Astrocyte (in vitro differentiated cells and primary cell): ENCODE results near the gene OSBPL2. TPM values are rescaled to one million over a fixed set of nuclear protein-coding genes. Genes with fewer than 3 reads are reported as not detected.

ENCODE experiments used
- DNase-seq: peaks from one replicate; pipeline ENCODE4 v3.0.0-alpha.2; 2010; ENCODE audit warnings: low read depth
- FAIRE-seq: peaks from 2 replicates; lab custom pipeline; 2011; peaks lifted over from hg19 to GRCh38; lab: Jason Lieb, UNC
- H2AFZ ChIP-seq: 2 replicates; pipeline ENCODE4 v1.6.0; 2012; ENCODE audit warnings: low read depth, low read length, inconsistent platforms
- H3K27ac ChIP-seq: 2 replicates; pipeline ENCODE4 v1.5.1; 2011; ENCODE audit warnings: low read depth, low read length, inconsistent platforms
- H3K27me3 ChIP-seq: 2 replicates; pipeline ENCODE4 v1.6.0; 2011; ENCODE audit warnings: low read length, inconsistent platforms; ENCODE audit not compliant: insufficient read depth
- H3K36me3 ChIP-seq: 2 replicates; pipeline ENCODE4 v1.5.1; 2011; ENCODE audit warnings: low read length, inconsistent platforms; ENCODE audit not compliant: insufficient read depth
- H3K4me1 ChIP-seq: 2 replicates; pipeline ENCODE4 v1.5.1; 2011; ENCODE audit warnings: low read length, inconsistent platforms; ENCODE audit not compliant: insufficient read depth
- H3K4me2 ChIP-seq: 2 replicates; pipeline ENCODE4 v1.6.0; 2012; ENCODE audit warnings: low read length, inconsistent platforms
- H3K4me3 ChIP-seq: 2 replicates; pipeline ENCODE4 v1.5.1; 2011; ENCODE audit warnings: low read depth, mild to moderate bottlenecking, low read length, inconsistent platforms; ENCODE audit not compliant: insufficient read depth
- H3K79me2 ChIP-seq: 2 replicates; pipeline ENCODE4 v1.6.0; 2012; ENCODE audit warnings: mild to moderate bottlenecking, low read length, inconsistent platforms; ENCODE audit not compliant: insufficient read depth
- H3K9ac ChIP-seq: 2 replicates; pipeline ENCODE4 v1.6.0; 2012; ENCODE audit warnings: mild to moderate bottlenecking, low read length, inconsistent platforms
- H3K9me3 ChIP-seq: 2 replicates; pipeline ENCODE4 v1.5.1; 2012; ENCODE audit warnings: low read depth, mild to moderate bottlenecking, low read length, inconsistent platforms; ENCODE audit not compliant: insufficient read depth
- H4K20me1 ChIP-seq: 2 replicates; pipeline ENCODE4 v1.6.0; 2012; ENCODE audit warnings: low read length, inconsistent platforms; ENCODE audit not compliant: insufficient read depth
- H3K27ac Mint-ChIP-seq: one replicate; pipeline ENCODE4 v1.8.0; 2021; ENCODE audit warnings: mild to moderate bottlenecking, mixed read lengths; ENCODE audit not compliant: unreplicated experiment
- H3K27me3 Mint-ChIP-seq: one replicate; pipeline ENCODE4 v1.8.0; 2021; ENCODE audit warnings: low read depth, mixed read lengths; ENCODE audit not compliant: unreplicated experiment
- H3K36me3 Mint-ChIP-seq: one replicate; pipeline ENCODE4 v1.8.0; 2021; ENCODE audit warnings: low read depth, mixed read lengths; ENCODE audit not compliant: unreplicated experiment
- H3K4me1 Mint-ChIP-seq: one replicate; pipeline ENCODE4 v1.8.0; 2021; ENCODE audit warnings: low read depth, mixed read lengths; ENCODE audit not compliant: unreplicated experiment
- H3K4me3 Mint-ChIP-seq: one replicate; pipeline ENCODE4 v1.8.0; 2021; ENCODE audit warnings: mild to moderate bottlenecking, moderate library complexity, mixed read lengths; ENCODE audit not compliant: unreplicated experiment
- H3K9me3 Mint-ChIP-seq: one replicate; pipeline ENCODE4 v1.8.0; 2021; ENCODE audit warnings: mild to moderate bottlenecking, mixed read lengths; ENCODE audit not compliant: unreplicated experiment
- CTCF ChIP-seq: IDR thresholded peaks from 2 replicates; pipeline ENCODE4 v1.5.1; 2011; ENCODE audit warnings: low read depth, mild to moderate bottlenecking, inconsistent platforms, low read length, moderate library complexity; ENCODE audit not compliant: insufficient read depth
- EZH2 ChIP-seq: IDR thresholded peaks from 2 replicates; pipeline ENCODE4 v1.6.1; 2012; ENCODE audit warnings: mild to moderate bottlenecking, low read length, inconsistent platforms; ENCODE audit not compliant: insufficient read depth
- total RNA-seq: library from RNA; stranded (reverse); gene quantifications from 2 replicates; pipeline ENCODE4 v1.2.1, GENCODE V29; 2021

Gene OSBPL2
- total RNA-seq, 1 donor from 2014 or later: 60.3 TPM

GRCh38 chr20:62238569-62239277 lies 402 bp downstream of the OSBPL2 start:
- no peak for FAIRE-seq
- H3K9me3 Mint-ChIP-seq: peaks cover 2% of the 10 kb centered on the region
- Histone ChIP-seq H3K27ac (no peak overlapping the region), H3K9ac (peak overlapping the region; percentile 79), H3K9me3 (peaks cover 2% of the 10 kb centered on the region), H4K20me1 (peaks cover 46% of the 10 kb centered on the region), H2AFZ (peak overlapping the region; percentile 69), H3K79me2 (peaks cover 47% of the 10 kb centered on the region), H3K36me3 (no peaks in the 10 kb centered on the region), H3K4me2 (peak overlapping the region; percentile 86), H3K4me1 (peaks cover 9% of the 10 kb centered on the region), H3K27me3 (no peaks in the 10 kb centered on the region), H3K4me3 (peak overlapping the region; percentile 67)
- TF ChIP-seq EZH2: no peak
- no peak for TF ChIP-seq CTCF
- peak overlapping the region; percentile 92 for H3K4me3 Mint-ChIP-seq
- peak overlapping the region; percentile 66 for H3K27ac Mint-ChIP-seq
- peaks cover under 1% of the 10 kb centered on the region for H3K27me3 Mint-ChIP-seq
- H3K36me3 Mint-ChIP-seq: peaks cover 11% of the 10 kb centered on the region
- peaks cover 10% of the 10 kb centered on the region for H3K4me1 Mint-ChIP-seq
- no peak for DNase-seq

- Histone ChIP-seq H3K4me3 (peak overlapping the region; percentile 67), H4K20me1 (peaks cover 53% of the 10 kb centered on the region), H3K79me2 (peaks cover 54% of the 10 kb centered on the region), H3K27me3 (no peaks in the 10 kb centered on the region), H3K4me2 (peak overlapping the region; percentile 86), H3K36me3 (no peaks in the 10 kb centered on the region), H3K27ac (no peak overlapping the region), H3K4me1 (peaks cover 9% of the 10 kb centered on the region), H3K9me3 (no peaks in the 10 kb centered on the region), H2AFZ (peak overlapping the region; percentile 69), H3K9ac (peak overlapping the region; percentile 79)
- no peaks in the 10 kb centered on the region for H3K9me3 Mint-ChIP-seq
- FAIRE-seq (no peak), DNase-seq (peak; percentile 1)
- no peaks in the 10 kb centered on the region for H3K27me3 Mint-ChIP-seq
- TF ChIP-seq EZH2: no peak
- TF ChIP-seq CTCF: no peak
- peak overlapping the region; percentile 66 for H3K27ac Mint-ChIP-seq
- H3K4me1 Mint-ChIP-seq: peaks cover 10% of the 10 kb centered on the region
- peak overlapping the region; percentile 92 for H3K4me3 Mint-ChIP-seq
- H3K36me3 Mint-ChIP-seq: peaks cover 14% of the 10 kb centered on the region
Observed at GRCh38 chr20:62239278-62239879, 1.1 kb downstream of the OSBPL2 start.
